NCI-H2081 treated with DMSO at 0.1 percent for 48 hours (cell line): Measurements from ENCODE around the gene CAPZA1.

Experiments used
- DNase-seq: peaks from one replicate; lab custom pipeline; 2025; lab: John Stamatoyannopoulos, UW

Gene CAPZA1

DNA sequence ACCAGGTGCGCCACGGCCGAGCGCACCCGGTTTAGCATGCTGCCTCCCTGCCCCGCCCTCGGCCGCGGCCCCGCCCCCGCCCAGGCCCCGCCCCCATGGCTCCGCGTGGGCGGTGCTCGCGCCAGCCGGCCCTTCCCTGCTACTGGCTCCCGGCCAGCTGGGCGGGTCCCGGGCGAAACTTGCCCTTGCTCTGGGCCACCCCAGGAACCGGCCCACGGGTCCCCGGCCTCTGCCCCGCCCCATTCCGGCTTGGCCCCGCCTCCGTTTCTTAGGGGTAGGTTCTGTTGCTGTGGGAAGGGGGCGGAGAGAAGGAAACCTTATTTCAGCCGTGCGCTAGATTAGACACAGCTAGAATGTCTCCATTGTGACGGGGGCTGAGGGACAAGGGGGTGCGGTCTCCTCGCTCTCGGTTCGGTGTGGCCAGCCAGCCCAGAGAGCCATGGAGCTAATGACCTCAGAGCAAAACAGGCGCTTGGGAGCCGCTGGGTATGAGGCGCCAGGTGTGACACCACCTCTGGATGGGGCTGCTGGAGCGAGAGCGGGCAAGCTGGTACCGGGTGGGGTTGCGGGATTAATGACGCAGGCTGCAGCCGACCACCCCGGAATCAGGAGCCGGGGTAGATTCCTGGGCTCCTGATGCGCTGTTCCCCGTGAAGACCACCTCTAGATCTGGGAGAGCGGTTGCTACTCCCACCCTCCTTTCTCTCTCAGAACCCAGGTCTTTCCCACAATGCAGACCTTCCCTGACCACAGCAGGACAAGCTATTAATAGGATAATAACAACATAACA lies 95.8 kb downstream of the CAPZA1 start, which contains the start of gene PPM1J:
TSS of gene PPM1J (minus strand) at position 69 of the 790 bp plus-strand sequence. CDS start at position 38, 31 bp downstream.
- no peak for DNase-seq

GRCh38 chr1:112716133-112716720 lies 96.6 kb downstream of the CAPZA1 start:
- DNase-seq, result peak; percentile 37

- no peak for DNase-seq
Observed at GRCh38 chr1:112717263-112717873, 97.7 kb downstream of the CAPZA1 start.

DNA sequence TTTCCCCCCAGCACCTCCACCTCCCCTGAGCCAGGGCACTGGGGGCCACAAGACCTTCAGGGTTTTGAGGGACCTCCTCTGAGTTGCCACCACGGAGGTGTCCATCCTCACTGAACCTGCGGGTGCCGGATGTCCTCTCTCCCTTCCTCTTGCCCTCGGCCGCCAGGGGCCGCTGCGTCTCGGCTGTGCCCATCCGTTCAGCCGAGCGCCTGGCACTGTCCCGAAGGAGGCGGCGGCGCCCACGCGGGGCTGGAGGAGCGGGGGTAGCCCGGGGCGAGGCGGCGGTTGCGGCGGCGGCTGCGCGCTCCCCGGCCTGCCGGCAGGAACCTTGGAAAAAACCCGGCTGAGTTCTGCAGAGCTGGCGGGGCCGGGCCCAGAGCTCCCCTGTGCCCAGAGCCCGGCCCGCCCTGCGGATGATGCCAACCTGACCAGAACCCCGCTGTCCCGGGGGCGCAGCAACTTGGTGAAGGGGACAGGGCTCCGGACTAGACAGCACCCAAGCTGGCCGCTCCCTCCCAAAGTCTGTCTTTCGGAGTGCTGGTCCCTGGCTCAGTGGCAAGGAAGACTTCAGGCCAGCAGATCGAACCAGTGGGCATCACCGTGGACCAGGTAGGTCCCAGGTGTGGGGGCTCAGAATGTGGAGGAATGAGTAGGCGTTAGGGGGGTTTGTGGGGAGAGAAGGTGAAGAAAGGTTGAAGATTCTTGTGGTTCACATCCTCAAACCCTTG lies 99.2 kb downstream of the CAPZA1 start:
- no peak for DNase-seq

DNA sequence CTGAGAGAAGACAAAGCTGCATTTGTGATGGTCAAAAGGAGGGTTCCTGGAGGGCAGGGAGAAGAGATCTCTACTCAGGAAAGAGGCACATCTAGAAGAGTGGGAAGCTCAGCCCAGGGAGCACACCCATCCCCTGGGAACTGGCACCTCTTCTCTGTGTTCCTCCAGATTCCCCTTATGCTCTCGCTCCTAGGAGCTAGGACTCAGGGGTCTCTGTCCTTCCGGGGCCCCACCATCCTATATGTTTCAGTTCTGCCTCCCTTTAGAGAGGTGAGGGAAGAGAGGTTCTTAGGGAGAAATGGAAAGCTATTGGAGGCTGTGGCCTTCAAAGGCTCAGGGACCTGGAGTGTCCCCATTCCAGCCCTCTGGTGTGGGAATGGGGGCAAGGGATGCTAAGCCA lies 100.1 kb downstream of the CAPZA1 start:
- no peak for DNase-seq

GRCh38 chr1:112720800-112721199 lies 101.2 kb downstream of the CAPZA1 start:
- no peak for DNase-seq
